ENCODE data around the gene F2RL3.

Gene F2RL3

GRCh38 chr19:16853066-16853465 lies 35.7 kb upstream of the F2RL3 start:
- TF ChIP-seq CTCF (IDR thresholded peaks at IDR 0.05; ENCODE audit: low read depth, low read length) = no peak
- H3K4me3 ChIP-seq (ENCODE audit: low read depth, low read length) = no peak overlapping the region

GRCh38 chr19:16856091-16856490 lies 32.7 kb upstream of the F2RL3 start:
- H3K4me3 ChIP-seq (ENCODE audit: low read depth, low read length) = no peak overlapping the region
- TF ChIP-seq CTCF (IDR thresholded peaks at IDR 0.05; ENCODE audit: low read depth, low read length) = no peak

- TF ChIP-seq CTCF (IDR thresholded peaks at IDR 0.05; ENCODE audit: low read depth, low read length) = no peak
- no peak overlapping the region for H3K4me3 ChIP-seq (ENCODE audit: low read depth, low read length)
Measured at GRCh38 chr19:16859626-16860025, 29.2 kb upstream of the F2RL3 start.

GRCh38 chr19:16860118-16860517 lies 28.7 kb upstream of the F2RL3 start:
- no peak overlapping the region for H3K4me3 ChIP-seq (ENCODE audit: low read depth, low read length)
- no peak for TF ChIP-seq CTCF (IDR thresholded peaks at IDR 0.05; ENCODE audit: low read depth, low read length)

- TF ChIP-seq CTCF (IDR thresholded peaks at IDR 0.05; ENCODE audit: low read depth, low read length) = no peak
- no peak overlapping the region for H3K4me3 ChIP-seq (ENCODE audit: low read depth, low read length)
Measured at GRCh38 chr19:16861011-16861410, 27.8 kb upstream of the F2RL3 start.

- no peak overlapping the region for H3K4me3 ChIP-seq (ENCODE audit: low read depth, low read length)
- TF ChIP-seq CTCF (IDR thresholded peaks at IDR 0.05; ENCODE audit: low read depth, low read length) = no peak
Measured at GRCh38 chr19:16861834-16862233, 27.0 kb upstream of the F2RL3 start.

GRCh38 chr19:16862826-16863415 lies 25.9 kb upstream of the F2RL3 start:
- no peak for TF ChIP-seq CTCF (IDR thresholded peaks at IDR 0.05; ENCODE audit: low read depth, low read length)
- no peak overlapping the region for H3K4me3 ChIP-seq (ENCODE audit: low read depth, low read length)

Measured in WI38 (cell line).